LNCaP clone FGC (cell line): ENCODE data around the gene KDM5A.

ENCODE experiments used
- DNase-seq: peaks from one replicate; pipeline ENCODE4 v3.0.0-alpha.2; 2011; ENCODE audit warnings: low read depth
- H3K4me3 ChIP-seq: 2 replicates; pipeline ENCODE4 v1.5.1; 2011; ENCODE audit warnings: mild to moderate bottlenecking, low read depth, low read length, control low read depth
- TF ChIP-seq, protein P1 (sequence below): IDR thresholded peaks from 2 replicates; pipeline ENCODE4 v1.5.1; 2012; ENCODE audit warnings: mild to moderate bottlenecking; ENCODE audit not compliant: control insufficient read depth, insufficient read depth; ENCODE audit errors: extremely low read depth

Gene KDM5A

DNA sequence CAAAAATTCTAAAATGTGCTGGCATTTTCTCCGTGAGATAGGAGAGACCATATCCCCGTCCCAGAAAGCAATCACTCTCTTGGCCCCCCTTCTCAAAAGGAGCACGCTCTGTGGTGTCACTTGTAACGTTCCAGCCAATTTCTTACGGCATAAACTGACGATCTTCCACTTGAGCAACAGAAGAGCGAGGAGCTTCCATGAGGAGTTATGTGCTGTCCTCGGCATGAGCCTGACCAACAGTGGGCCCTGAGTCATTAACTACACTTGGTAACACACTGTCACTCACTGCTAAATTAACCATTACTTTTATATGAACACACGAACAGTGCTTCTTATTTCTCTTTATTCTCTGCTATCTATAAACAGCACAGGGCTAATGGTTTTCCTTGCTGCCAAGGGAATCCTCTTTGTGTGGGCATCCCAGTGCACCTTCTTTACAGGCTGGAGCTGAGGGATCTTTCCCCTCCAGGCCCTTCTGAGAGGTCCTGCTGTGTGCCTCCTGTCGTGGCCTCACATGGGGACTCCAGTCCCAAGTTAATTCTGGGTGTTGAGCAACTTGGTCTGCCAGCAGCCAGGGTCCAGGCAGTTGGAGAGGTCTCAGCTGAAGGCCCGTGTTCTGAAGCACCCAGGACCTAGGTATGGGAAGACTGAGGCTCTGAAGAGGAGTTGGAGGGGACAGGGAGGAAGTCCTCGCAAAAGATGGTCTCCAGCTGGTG is 135.8 kb downstream of the KDM5A start:
- TF ChIP-seq, protein P1, sequence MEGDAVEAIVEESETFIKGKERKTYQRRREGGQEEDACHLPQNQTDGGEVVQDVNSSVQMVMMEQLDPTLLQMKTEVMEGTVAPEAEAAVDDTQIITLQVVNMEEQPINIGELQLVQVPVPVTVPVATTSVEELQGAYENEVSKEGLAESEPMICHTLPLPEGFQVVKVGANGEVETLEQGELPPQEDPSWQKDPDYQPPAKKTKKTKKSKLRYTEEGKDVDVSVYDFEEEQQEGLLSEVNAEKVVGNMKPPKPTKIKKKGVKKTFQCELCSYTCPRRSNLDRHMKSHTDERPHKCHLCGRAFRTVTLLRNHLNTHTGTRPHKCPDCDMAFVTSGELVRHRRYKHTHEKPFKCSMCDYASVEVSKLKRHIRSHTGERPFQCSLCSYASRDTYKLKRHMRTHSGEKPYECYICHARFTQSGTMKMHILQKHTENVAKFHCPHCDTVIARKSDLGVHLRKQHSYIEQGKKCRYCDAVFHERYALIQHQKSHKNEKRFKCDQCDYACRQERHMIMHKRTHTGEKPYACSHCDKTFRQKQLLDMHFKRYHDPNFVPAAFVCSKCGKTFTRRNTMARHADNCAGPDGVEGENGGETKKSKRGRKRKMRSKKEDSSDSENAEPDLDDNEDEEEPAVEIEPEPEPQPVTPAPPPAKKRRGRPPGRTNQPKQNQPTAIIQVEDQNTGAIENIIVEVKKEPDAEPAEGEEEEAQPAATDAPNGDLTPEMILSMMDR, result no peak
- no peak overlapping the region for H3K4me3 ChIP-seq
- DNase-seq, result no peak

DNA sequence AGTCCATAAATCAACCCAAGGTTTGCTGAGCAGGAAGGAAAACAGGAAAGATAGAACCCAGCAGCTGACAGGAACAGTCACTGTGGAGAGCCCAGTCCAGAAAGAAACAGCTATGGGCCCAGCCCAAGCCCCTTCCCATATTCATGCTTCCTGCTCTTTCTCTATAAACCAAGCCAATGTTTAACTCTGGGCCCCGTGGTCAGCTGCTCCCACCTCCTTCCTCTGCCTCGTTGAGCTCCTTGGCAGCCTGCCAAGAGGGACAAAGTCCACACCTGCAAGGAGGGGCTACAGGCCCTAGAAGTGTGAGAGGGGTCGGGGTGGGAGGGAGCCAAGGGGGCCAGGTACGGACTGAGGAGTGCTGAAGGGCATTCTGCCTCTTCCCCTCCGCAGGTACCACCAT is 136.5 kb downstream of the KDM5A start:
- DNase-seq, result no peak
- TF ChIP-seq, protein P1, result no peak
- H3K4me3 ChIP-seq, result no peak overlapping the region

DNA sequence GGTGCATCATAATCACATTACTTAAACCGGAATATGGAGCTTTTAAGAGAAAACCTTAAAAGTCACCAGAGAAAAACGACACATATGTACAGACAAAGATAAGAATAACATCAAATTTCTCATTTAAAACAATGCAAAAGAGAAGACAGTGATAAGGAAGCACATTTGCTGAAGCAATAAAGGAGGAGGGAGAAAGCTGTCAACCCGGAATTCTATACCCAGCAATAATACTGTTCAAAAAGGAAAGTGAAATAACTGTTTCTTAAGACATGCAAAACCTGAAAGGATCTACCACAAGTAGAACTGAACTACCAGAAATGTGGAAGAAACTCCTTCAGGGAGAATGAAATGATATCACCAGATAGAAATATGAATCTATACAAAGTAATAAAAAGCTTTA is 141.8 kb downstream of the KDM5A start:
- TF ChIP-seq, protein P1, result no peak
- no peak for DNase-seq
- no peak overlapping the region for H3K4me3 ChIP-seq

DNA sequence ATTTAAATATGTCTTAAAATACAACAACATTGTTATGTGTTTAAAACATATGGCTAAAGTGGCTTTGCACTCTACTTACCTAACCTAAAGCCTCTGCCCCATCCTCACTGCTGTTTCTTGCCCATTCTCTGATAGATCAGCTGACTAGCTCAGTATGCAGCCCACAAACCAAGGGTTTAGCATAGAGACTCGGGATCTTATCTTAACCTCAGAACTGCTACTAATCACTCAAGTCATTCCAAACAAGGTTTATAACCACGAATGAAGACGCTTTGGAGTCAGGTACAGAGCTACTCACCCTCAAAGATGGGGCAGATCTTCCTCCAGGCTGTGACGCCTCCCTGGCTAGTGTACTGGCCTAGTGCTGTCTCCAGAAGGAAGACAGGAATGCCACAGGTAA is 145.7 kb downstream of the KDM5A start:
- DNase-seq, result no peak
- H3K4me3 ChIP-seq, result no peak overlapping the region
- TF ChIP-seq, protein P1, result no peak

DNA sequence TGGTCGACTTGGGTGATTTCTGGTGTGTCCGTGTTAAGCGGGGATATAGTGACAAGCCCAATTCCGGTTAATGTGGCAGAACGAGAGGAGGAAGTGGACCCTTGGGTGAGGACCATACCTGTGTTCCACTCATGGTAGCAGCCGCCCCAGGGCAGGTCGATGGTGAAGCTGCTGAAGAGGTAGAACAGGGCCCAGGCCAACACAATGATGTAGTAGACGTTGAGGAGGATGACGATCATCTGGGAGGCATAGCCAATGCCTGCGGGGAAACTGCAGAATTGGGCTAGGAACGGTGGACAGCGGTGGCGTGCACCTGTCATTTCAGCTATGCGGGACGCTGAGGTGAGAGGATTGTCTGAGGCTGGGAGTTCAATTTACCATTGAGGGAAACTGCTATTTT is 146.6 kb downstream of the KDM5A start:
- TF ChIP-seq, protein P1, result no peak
- no peak for DNase-seq
- no peak overlapping the region for H3K4me3 ChIP-seq

DNA sequence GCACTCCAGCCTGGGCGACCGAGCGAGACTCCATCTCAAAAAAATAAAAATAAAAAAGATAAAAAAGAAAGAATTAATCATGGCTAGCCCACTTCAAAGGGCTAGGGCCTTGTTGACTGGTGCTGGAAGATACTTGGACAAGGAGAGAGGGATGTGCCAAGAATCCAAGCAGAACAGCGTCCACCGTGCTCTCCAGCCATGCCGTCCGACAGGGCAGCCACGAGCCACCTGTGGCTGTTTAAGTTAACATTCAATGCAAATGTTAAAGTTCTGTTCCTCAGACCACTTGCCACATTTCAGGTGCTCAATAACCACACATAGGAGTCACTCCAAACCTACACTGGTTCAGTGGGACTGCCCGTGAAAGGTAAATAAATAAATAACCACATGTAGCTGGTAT is 147.9 kb downstream of the KDM5A start:
- TF ChIP-seq, protein P1, result no peak
- no peak overlapping the region for H3K4me3 ChIP-seq
- DNase-seq, result no peak

DNA sequence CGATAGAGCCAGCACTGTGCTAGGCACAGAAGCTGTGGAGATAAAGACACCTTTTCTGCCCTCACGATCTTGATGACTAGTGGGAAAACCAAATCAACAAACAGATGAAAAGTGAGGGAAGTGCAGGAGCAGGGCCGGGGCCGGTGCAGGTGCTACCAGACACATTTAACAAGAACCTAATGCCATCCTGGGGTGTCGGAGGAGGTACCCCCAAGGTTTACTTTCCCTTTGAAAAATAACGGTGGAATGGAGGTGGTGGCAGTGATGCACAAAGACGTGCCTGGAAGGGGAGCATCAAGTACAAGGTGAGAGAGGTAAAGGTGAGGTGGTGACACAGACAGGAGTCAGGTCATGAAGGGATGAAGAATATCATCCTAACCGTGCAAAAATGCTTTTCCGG is 148.6 kb downstream of the KDM5A start:
- H3K4me3 ChIP-seq, result no peak overlapping the region
- TF ChIP-seq, protein P1, result no peak
- no peak for DNase-seq
